HEK293 (cell line): Measurements from ENCODE around the gene FGF19.

Experiments
- CTCF ChIP-seq: fragments of 450-650 bp; formaldehyde crosslinking; IDR thresholded peaks from 2 replicates; pipeline ENCODE4 v1.5.1; 2016; ENCODE audit warnings: missing biosample characterization, missing genetic modification characterization
- MZF1 ChIP-seq: fragments of 450-650 bp; formaldehyde crosslinking; IDR thresholded peaks from 2 replicates; pipeline ENCODE4 v1.5.1; 2017; ENCODE audit warnings: missing biosample characterization, missing genetic modification characterization, borderline replicate concordance
- YY2 ChIP-seq: fragments of 450-650 bp; formaldehyde crosslinking; IDR thresholded peaks from 2 replicates; pipeline ENCODE4 v1.5.1; 2016; ENCODE audit warnings: missing biosample characterization, missing genetic modification characterization
- ZBTB44 ChIP-seq: fragments of 450-650 bp; IDR thresholded peaks from 2 replicates; pipeline ENCODE4 v1.5.1; 2018; ENCODE audit warnings: missing biosample characterization, mild to moderate bottlenecking, missing genetic modification characterization
- ZBTB8A ChIP-seq: fragments of 450-650 bp; formaldehyde crosslinking; IDR thresholded peaks from 2 replicates; pipeline ENCODE4 v1.5.1; 2016; ENCODE audit warnings: missing biosample characterization, missing genetic modification characterization
- ZNF138 ChIP-seq: fragments of 450-650 bp; formaldehyde crosslinking; IDR thresholded peaks from 2 replicates; pipeline ENCODE4 v1.5.1; 2016; ENCODE audit warnings: missing biosample characterization, missing genetic modification characterization, borderline replicate concordance
- ZNF148 ChIP-seq: fragments of 450-650 bp; formaldehyde crosslinking; IDR thresholded peaks from 2 replicates; pipeline ENCODE4 v1.5.0; 2017; ENCODE audit warnings: missing biosample characterization, missing genetic modification characterization, borderline replicate concordance
- ZNF292 ChIP-seq: fragments of 450-650 bp; formaldehyde crosslinking; IDR thresholded peaks from 2 replicates; pipeline ENCODE4 v1.5.1; 2016; ENCODE audit warnings: low read depth, missing biosample characterization, missing genetic modification characterization, borderline replicate concordance
- ZNF670 ChIP-seq: fragments of 450-650 bp; formaldehyde crosslinking; IDR thresholded peaks from 2 replicates; pipeline ENCODE4 v1.5.1; 2016; ENCODE audit warnings: missing biosample characterization, missing genetic modification characterization, low read depth
- ZNF768 ChIP-seq: fragments of 450-650 bp; formaldehyde crosslinking; IDR thresholded peaks from 2 replicates; pipeline ENCODE4 v1.5.1; 2018; ENCODE audit warnings: missing biosample characterization, mild to moderate bottlenecking, missing genetic modification characterization

GRCh38 chr11:69732910-69733309 is 29.1 kb upstream of the FGF19 start:
- TF ChIP-seq ZNF148, result no peak
- TF ChIP-seq CTCF, result no peak
- TF ChIP-seq MZF1 (tag by site-specific recombination), result no peak
- no peak for TF ChIP-seq ZNF292 (tag by site-specific recombination)
- TF ChIP-seq ZNF670, result no peak
- no peak for TF ChIP-seq YY2 (tag by site-specific recombination)
- no peak for TF ChIP-seq ZNF768 (tag by site-specific recombination)
- no peak for TF ChIP-seq ZBTB44 (tag by site-specific recombination)
- TF ChIP-seq ZNF138, result no peak
- TF ChIP-seq ZBTB8A (tag by site-specific recombination), result no peak
